ENCODE data around the gene ACP7.
A peak's percentile ranks its signal among the peaks of the same experiment; 100 is the strongest.
"Not testable (repeated sequence)": the region's sequence is repeated elsewhere in the genome, so short reads cannot be mapped to it uniquely, and the experiment has no call there.

Gene ACP7

GRCh38 chr19:39110263-39110967 is 26.2 kb downstream of the ACP7 start:
- DNase-seq = peak; percentile 52

GRCh38 chr19:39111593-39112199 is 27.5 kb downstream of the ACP7 start:
- DNase-seq = no peak

- DNase-seq = no peak
These were observed 28.2 kb downstream of the ACP7 start for GRCh38 chr19:39112338-39112890.

DNA sequence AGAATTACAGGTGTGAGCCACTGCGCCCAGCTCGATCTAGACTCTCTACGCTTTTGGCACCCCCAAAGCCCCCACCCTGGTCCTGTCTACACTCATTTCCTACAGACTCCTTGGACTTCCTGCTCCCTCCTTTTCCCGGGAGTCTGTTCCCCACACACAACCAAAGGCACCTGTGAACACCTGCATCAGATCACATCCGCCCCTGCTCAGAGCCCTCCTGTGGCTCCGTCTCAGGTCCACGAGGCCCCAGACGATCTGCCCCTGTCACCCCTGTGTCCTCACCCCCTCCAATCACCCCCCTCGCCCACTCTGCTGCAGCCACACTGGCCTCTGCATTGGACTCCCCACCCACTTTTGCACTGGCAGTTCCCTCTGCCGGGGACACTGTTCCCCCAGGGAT is 29.0 kb downstream of the ACP7 start:
- no peak for DNase-seq

DNA sequence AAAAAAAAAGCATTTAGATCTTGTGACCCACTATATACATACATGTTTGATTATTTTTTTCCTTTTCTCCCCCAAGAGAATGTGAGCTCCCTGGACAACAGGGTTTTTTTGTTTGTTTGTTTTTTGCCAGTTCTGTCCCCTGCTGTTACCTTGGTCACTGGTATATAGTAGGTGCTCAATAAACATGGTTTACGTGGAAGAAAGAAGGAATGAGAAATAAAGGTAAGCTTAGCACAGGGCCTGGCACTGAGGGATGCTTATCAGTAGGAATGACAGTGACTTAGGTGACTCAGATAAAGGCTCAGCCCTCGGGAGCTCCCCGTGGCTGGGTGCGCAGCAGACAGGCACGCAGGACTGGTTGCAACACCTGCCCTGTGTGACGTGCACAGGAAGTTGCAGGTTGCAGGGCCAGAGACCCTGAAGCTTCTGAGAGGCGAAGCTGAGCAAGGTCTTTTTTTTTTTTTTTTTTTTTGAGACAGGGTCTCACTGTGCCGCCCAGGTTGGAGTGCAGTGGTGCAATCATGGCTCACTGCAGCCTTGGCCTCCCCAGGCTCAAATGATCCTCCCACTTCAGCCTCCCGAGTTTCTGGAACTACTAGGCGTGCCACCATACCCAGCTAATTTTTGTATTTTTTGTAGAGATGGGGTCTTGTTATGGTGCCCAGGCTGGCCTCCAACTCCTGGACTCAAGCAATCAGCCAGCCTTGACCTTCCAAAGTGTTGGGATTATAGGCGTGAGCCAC is 31.1 kb downstream of the ACP7 start:
- DNase-seq = no peak

DNA sequence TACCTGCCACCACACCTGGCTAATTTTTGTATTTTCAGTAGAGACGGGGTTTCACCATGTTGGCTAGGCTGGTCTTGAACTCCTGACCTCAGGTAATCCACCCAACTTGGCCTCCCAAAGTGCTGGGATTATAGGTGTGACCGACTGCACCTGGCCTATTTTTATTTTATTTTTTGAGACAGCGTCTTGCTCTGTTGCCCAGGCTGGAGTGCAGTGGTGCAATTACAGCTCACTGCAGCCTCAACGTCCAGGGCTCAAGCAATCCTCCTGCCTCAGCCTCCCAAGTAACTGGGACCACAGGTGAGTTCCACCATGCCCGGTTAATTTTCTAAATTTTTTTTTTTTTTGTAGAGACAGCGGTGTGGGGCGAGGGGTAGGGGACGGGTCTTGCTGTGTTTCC is 32.9 kb downstream of the ACP7 start:
- DNase-seq = not testable (repeated sequence)

DNA sequence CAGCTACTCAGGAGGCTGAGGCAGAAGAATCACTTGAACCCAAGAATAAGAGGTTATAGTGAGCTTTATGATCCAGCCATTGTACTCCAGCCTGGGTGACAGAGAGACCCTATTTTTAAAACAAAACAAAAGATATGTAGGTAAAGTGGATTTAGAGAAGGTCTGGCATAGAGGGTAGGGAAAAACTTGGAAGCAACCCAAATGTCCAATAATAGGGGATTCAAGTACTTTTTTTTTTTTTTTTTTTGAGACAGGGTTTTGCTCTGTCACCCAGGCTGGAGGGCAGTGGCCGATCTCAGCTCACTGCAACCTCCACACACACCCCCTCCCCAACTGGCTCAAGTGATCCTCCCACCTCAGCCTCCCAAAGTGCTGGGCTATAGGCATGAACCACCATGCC is 35.7 kb downstream of the ACP7 start:
- DNase-seq = no peak

DNA sequence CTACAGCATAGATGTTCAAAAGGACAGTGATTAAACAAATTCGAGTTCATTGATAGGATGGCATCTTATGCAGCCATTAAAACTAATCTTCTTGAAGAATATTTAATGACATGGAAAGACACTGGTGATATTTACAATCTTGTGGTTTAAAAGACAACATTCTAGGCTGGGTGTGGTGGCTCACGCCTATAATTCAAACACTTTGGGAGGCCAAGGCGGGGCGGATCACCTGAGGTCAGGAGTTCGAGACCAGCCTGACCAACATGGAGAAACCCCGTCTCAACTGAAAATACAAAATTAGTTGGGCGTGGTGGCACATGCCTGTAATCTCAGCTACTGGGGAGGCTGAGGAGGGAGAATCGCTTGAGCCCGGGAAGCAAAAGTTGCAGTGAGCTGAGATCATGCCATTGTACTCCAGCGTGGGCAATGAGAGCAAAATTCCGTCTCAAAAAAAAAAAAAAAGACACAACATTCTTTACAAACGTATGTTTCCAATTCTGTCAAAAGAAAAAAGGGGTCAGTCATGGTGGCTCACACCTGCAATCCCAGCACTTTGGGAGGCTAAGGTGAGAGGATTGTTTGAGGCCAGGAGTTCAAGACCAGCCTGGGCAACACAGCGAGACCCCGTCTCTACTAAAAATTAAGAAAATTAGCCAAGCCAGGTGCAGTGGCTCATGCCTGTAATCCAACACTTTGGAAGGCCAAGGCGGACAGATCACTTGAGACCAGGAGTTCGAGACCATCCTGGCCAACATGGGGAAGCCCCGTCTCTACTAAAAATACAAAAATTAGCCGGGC is 39.0 kb downstream of the ACP7 start:
- DNase-seq = no peak

GRCh38 chr19:39124136-39124764 is 40.1 kb downstream of the ACP7 start:
- DNase-seq = no peak

DNA sequence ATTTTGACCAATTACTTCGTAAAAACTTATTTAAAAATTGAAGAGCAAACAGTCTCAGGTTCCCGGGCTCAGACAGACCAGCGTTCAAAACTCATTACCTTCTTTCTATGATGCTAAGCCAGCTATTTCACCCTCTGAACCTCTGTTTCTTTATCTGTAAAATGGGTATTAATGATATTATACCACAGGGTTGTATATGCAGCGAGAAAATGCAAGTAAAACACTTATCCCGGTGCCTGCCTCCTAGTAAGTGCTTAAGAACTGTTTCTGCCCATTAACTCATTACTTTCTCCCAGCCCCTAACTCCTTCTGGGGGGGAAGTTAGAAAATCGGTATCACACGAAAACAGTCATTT is 41.0 kb downstream of the ACP7 start:
- DNase-seq = no peak

- peak; percentile 97 for DNase-seq
These were observed 41.6 kb downstream of the ACP7 start, which contains the start of gene PAK4 for GRCh38 chr19:39125554-39126311. Gene PAK4, plus strand, starts transcription at chr19:39125786. Its CDS starts 43,768 bp downstream, at chr19:39169554.

- DNase-seq = no peak
These were observed 42.4 kb downstream of the ACP7 start for GRCh38 chr19:39126312-39127187.

DNA sequence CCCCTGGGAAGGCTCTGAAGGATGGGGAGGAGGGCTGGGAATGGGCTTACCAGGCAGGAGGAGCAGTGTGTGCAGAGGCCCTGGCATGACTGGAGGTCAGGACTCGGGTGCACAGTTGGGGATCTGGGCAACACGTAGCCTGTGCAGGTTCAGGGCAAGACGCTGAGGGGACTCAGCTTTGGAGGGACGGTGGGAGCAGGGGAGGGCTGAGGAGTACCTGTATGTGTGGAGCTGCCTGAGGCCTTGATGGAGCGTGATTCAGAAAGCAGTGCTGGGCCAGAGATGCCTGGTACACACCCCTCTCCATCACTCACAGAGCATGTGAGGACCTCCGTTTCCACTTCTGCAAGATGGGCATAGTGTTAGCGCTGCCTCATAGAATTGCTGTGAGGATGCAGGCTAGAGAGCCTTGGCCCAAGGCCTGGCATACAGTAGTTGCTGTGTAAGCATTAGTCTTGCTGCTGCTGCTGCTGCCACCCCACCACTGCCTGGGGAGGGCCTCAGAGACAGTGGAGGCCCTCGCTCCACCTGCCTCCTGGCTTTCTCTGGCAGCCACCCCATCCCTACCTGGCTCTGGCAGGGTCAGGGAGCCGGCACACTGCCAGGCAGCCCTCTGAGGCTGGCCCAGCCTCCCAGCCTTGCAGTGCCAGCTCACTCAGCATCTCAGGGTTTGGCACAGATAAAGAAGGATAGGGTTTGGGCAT is 43.8 kb downstream of the ACP7 start:
- no peak for DNase-seq

DNA sequence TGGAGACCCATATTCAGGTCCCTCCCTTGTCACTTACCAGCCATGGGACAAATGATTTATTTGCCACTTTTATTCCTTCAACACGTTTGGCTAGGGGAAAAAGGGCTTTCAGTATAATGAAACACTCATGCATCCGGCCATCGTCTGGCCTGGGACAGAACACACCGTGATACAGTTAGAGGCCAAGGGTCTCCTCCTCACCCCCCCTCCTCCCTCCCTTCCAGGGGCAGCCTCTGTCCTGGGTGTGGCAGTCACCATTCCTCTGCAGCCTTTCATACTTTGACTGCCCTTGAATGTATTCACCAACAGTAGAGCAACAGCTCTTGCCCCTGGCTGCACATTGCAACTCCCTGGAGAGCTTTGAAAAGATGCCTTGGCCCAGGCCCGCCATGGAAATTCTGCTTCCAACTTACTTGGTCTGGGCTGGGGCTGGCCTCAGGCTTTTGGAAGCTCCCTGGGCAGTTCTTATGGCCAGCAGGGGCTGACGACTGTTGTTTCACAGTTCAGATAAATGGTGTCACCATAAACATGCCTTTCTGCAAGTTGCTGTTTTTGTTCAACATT is 44.4 kb downstream of the ACP7 start:
- DNase-seq = no peak

- DNase-seq = no peak
These were observed 44.9 kb downstream of the ACP7 start for GRCh38 chr19:39129116-39129515.

- DNase-seq = no peak
These were observed 46.4 kb downstream of the ACP7 start for GRCh38 chr19:39130337-39131254.

GRCh38 chr19:39131255-39131755 is 47.1 kb downstream of the ACP7 start:
- DNase-seq = no peak

DNA sequence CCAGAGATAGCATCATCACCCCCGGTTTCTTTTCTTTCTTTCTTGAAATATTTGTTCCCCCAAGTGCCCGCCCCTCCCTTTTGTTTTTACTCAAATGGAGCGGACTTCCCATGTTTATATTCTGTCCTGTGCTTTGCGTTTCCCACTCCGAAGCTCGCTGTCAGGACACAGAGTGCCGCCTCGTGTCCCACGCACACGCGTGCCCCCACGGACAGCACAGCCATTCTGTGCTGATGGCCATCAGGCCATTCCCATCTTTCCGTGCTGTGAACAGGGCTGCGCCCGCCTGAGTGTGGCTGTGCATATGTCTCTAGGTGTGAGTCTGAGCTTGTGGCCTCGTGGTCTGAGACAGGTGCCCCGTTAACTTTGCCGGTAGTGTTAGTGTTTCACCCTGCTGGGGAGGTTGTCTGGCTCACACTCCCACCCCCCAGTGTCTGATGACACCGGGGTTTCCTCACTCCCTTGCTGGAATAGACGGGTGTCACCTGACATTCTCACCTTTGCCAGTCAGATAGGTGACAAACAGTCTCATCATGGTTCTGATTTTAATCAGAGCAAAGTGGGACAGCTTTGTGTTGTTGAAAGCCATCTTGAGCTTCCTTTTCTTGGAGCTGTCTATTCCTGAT is 48.3 kb downstream of the ACP7 start:
- no peak for DNase-seq

All from activated CD4-positive, alpha-beta T cell treated with anti-CD3 and anti-CD28 coated beads, Interleukin-2, amount 50 U/mL, for 16 hours (primary cell).